K562 (cell line): ENCODE measurements around the gene ZCWPW1. TPM values are rescaled to one million over a fixed set of nuclear protein-coding genes. Genes with fewer than 3 reads are reported as not detected.

ENCODE experiments used
- BRD4 ChIP-seq: fragments of 200-600 bp; sonication (generic); IDR thresholded peaks from 2 replicates; pipeline ENCODE4 v1.6.1; 2017; ENCODE audit warnings: inconsistent platforms
- CBFA2T3 ChIP-seq: fragments of 450-650 bp; IDR thresholded peaks from 2 replicates; pipeline ENCODE4 v1.6.1; 2017
- CBX2 ChIP-seq: fragments of 200-600 bp; sonication (generic); IDR thresholded peaks from one replicate; pipeline ENCODE4 v1.6.1; 2012; ENCODE audit warnings: mild to moderate bottlenecking, low read length, inconsistent platforms; ENCODE audit not compliant: insufficient read depth, poor library complexity, severe bottlenecking
- EGR1 ChIP-seq: fragments of 450-650 bp; conservative IDR thresholded peaks from 2 replicates; pipeline ENCODE4 v1.6.1; 2017; ENCODE audit warnings: mild to moderate bottlenecking
- EHMT2 ChIP-seq: fragments of 450-650 bp; IDR thresholded peaks from 2 replicates; pipeline ENCODE4 v1.6.1; 2018; ENCODE audit warnings: antibody characterized with exemption
- GABPB2 ChIP-seq: fragments of 250-450 bp; sonication (Bioruptor Pico); conservative IDR thresholded peaks from 2 replicates; pipeline ENCODE4 v1.5.1; 2021; ENCODE audit warnings: mild to moderate bottlenecking
- KDM1A ChIP-seq, 2 experiments: fragments of 450-650 bp; IDR thresholded peaks; 2 replicates each; pipeline ENCODE4 v1.6.1; 2016; ENCODE audit warnings: mild to moderate bottlenecking in 2 of 2
- KHSRP ChIP-seq: fragments of 450-650 bp; IDR thresholded peaks from 2 replicates; pipeline ENCODE4 v1.6.1; 2017
- MBD1 ChIP-seq: fragments of 250-450 bp; sonication (Bioruptor Pico); IDR thresholded peaks from 2 replicates; pipeline ENCODE4 v1.8.0; 2022; ENCODE audit warnings: inconsistent platforms
- MTF1 ChIP-seq: fragments of 250-450 bp; sonication (Bioruptor Pico); IDR thresholded peaks from 2 replicates; pipeline ENCODE4 v1.9.0; 2021; ENCODE audit warnings: moderate library complexity, mild to moderate bottlenecking, inconsistent platforms, borderline replicate concordance
- NFATC3 ChIP-seq: fragments of 450-650 bp; IDR thresholded peaks from 2 replicates; pipeline ENCODE4 v1.6.1; 2017; ENCODE audit warnings: mild to moderate bottlenecking
- NR4A1 ChIP-seq, 2 experiments: fragments of 250-450 bp in 1 of 2; fragments of 450-650 bp in 1 of 2; sonication (Bioruptor Pico) in 1 of 2; IDR thresholded peaks; 2 replicates each; pipeline versions ENCODE4 v1.4.0 to v1.6.1; 2016 to 2020; ENCODE audit warnings: mild to moderate bottlenecking in 2 of 2, missing compliant biosample characterization in 1 of 2, missing genetic modification characterization in 1 of 2, moderate library complexity in 1 of 2
- RAD51 ChIP-seq: fragments of 450-650 bp; IDR thresholded peaks from 2 replicates; pipeline ENCODE4 v1.7.1; 2016; ENCODE audit warnings: low read depth, mild to moderate bottlenecking, borderline replicate concordance
- SMAD3 ChIP-seq: fragments of 450-650 bp; formaldehyde crosslinking; conservative IDR thresholded peaks from 2 replicates; pipeline ENCODE4 v1.4.0; 2020; ENCODE audit warnings: mild to moderate bottlenecking
- SRSF1 ChIP-seq: fragments of 200-400 bp; formaldehyde crosslinking; IDR thresholded peaks from 2 replicates; pipeline ENCODE4 v1.6.1; 2017; ENCODE audit warnings: mild to moderate bottlenecking, low read depth, low read length, moderate library complexity
- ZHX1 ChIP-seq: fragments of 150-350 bp; conservative IDR thresholded peaks from 2 replicates; pipeline ENCODE4 v1.6.1; 2014; ENCODE audit warnings: low read length
- ZNF124 ChIP-seq: sonication (generic); formaldehyde crosslinking; IDR thresholded peaks from 2 replicates; pipeline ENCODE4 v1.8.1; 2022; ENCODE audit warnings: missing genetic modification reagents
- ZNF165 ChIP-seq: fragments of 250-450 bp; sonication (Bioruptor Pico); IDR thresholded peaks from 2 replicates; pipeline ENCODE4 v1.4.0; 2020; ENCODE audit warnings: borderline replicate concordance
- ZNF197 ChIP-seq: fragments of 200-800 bp; sonication (Bioruptor generic); IDR thresholded peaks from 2 replicates; pipeline ENCODE4 v1.6.1; 2016; ENCODE audit warnings: low read depth, missing genetic modification characterization, missing compliant biosample characterization
- ZNF277 ChIP-seq: fragments of 250-450 bp; sonication (Bioruptor Pico); IDR thresholded peaks from 2 replicates; pipeline ENCODE4 v1.8.0; 2022; ENCODE audit warnings: inconsistent platforms, mild to moderate bottlenecking, moderate library complexity, borderline replicate concordance
- ZNF311 ChIP-seq: fragments of 250-450 bp; sonication (Bioruptor Pico); IDR thresholded peaks from 2 replicates; pipeline ENCODE4 v1.4.0; 2020; ENCODE audit warnings: mild to moderate bottlenecking, moderate library complexity
- ZNF395 ChIP-seq: fragments of 200-800 bp; sonication (Bioruptor generic); IDR thresholded peaks from 2 replicates; pipeline ENCODE4 v1.6.1; 2017; ENCODE audit warnings: missing genetic modification characterization, missing compliant biosample characterization
- ZNF507 ChIP-seq: conservative IDR thresholded peaks from 2 replicates; pipeline ENCODE4 v1.6.1; 2017; ENCODE audit warnings: missing genetic modification characterization, missing compliant biosample characterization
- ZNF780A ChIP-seq: fragments of 250-450 bp; sonication (Bioruptor Pico); IDR thresholded peaks from 2 replicates; pipeline ENCODE4 v1.5.0; 2021; ENCODE audit warnings: mild to moderate bottlenecking
- ZSCAN32 ChIP-seq: fragments of 450-650 bp; formaldehyde crosslinking; IDR thresholded peaks from 2 replicates; pipeline ENCODE4 v1.4.0; 2020; ENCODE audit warnings: mild to moderate bottlenecking, moderate library complexity
- polyA plus RNA-seq, 8 experiments: library from polyadenylated mRNA; depleted of rRNA in 4 of 8; stranded (reverse) in 5 of 8; unstranded in 3 of 8; fragments of >200 nt; fragmentation: Nextera tagmentation in 2 of 8; fragmentation: Illumina TruSeq in 1 of 8; extraction: Ambion mirVana in 2 of 8; extraction: Trizol in 1 of 8; gene quantifications; 2 replicates each; pipeline versions ENCODE4 v1.2.1 to v1.2.3, GENCODE V29; 2011 to 2014; ENCODE audit warnings: inconsistent platforms in 1 of 8, missing spikeins in 1 of 8
- total RNA-seq, 7 experiments: library from RNA; depleted of rRNA in 6 of 7; stranded (reverse); fragments of >200 nt in 6 of 7; fragmentation: Illumina TruSeq in 2 of 7; extraction: Trizol in 2 of 7; gene quantifications; 2 replicates each; pipeline versions ENCODE4 v1.2.1 to v1.2.3, GENCODE V29; 2011 to 2021; ENCODE audit warnings: low replicate concordance in 1 of 7

The ZCWPW1 gene
- total and polyA plus RNA-seq, 9 of the 15 experiments (the other 6 are each of a cell fraction or from before 2014, with no cell fraction given): 0.18 to 1.7 (median 1.2) TPM

GRCh38 chr7:100427762-100428198, 723 bp downstream of the ZCWPW1 start (continued):
- TF ChIP-seq ZNF395 (CRISPR knock-in tag) (no peak), EGR1 (no peak), ZNF780A (CRISPR knock-in tag) (no peak), SRSF1 (no peak), ZNF311 (CRISPR knock-in tag) (no peak), GABPB2 (CRISPR knock-in tag) (no peak), MBD1 (CRISPR knock-in tag) (peak; percentile 95), EHMT2 (no peak), CBFA2T3 (no peak), MTF1 (CRISPR knock-in tag) (peak; percentile 69; the same call in 1 of the 2 replicates), NFATC3 (no peak), SMAD3 (CRISPR knock-in tag) (peak; percentile 72; the same call in 1 of the 2 replicates), CBX2 (no peak), KDM1A (IDR thresholded peaks at IDR 0.05) (no peak), NR4A1 (CRISPR knock-in tag; IDR thresholded peaks at IDR 0.05) (peak; percentile 80; the same call in 1 of the 2 replicates), NR4A1 (tag; IDR thresholded peaks at IDR 0.05) (peak; percentile 90), ZNF124 (CRISPR knock-in tag) (no peak), RAD51 (no peak), ZHX1 (no peak), ZSCAN32 (CRISPR knock-in tag) (no peak), KHSRP (no peak), BRD4 (no peak), ZNF507 (tag) (no peak), ZNF165 (no peak), ZNF277 (CRISPR knock-in tag) (no peak), ZNF197 (CRISPR knock-in tag) (no peak)
